RWPE2 (cell line): ENCODE data around the gene MYL2.

Experiments used
- ATAC-seq: fragments of 200-7000 bp; cut with Tn5 transposase; 3 replicates; pipeline ENCODE4 v1.9.1; 2021; ENCODE audit warnings: low read depth
- DNase-seq: peaks from one replicate; pipeline ENCODE4 v3.0.0-alpha.2; 2020; ENCODE audit warnings: low spot score
- H3K27ac ChIP-seq: fragments of 450-650 bp; 2 replicates; pipeline ENCODE4 v1.5.1; 2017; ENCODE audit warnings: mild to moderate bottlenecking; ENCODE audit not compliant: poor library complexity, severe bottlenecking
- H3K27me3 ChIP-seq: fragments of 250-450 bp; sonication (Bioruptor Pico); 2 replicates; pipeline ENCODE4 v1.5.1; 2021; ENCODE audit warnings: mild to moderate bottlenecking, moderate library complexity; ENCODE audit not compliant: insufficient read depth, poor library complexity, severe bottlenecking
- H3K36me3 ChIP-seq: fragments of 250-450 bp; sonication (Bioruptor Pico); 2 replicates; pipeline ENCODE4 v1.5.1; 2020; ENCODE audit warnings: low read depth, mild to moderate bottlenecking, moderate library complexity
- H3K4me1 ChIP-seq: fragments of 250-450 bp; sonication (Bioruptor Pico); 2 replicates; pipeline ENCODE4 v1.5.1; 2021; ENCODE audit warnings: mild to moderate bottlenecking, moderate library complexity; ENCODE audit not compliant: insufficient read depth, poor library complexity, severe bottlenecking
- H3K4me3 ChIP-seq: fragments of 250-450 bp; sonication (Bioruptor Pico); 2 replicates; pipeline ENCODE4 v1.5.1; 2021; ENCODE audit warnings: mild to moderate bottlenecking, moderate library complexity; ENCODE audit not compliant: severe bottlenecking
- H3K9me3 ChIP-seq: fragments of 250-450 bp; sonication (Bioruptor Pico); 2 replicates; pipeline ENCODE4 v1.5.1; 2021; ENCODE audit warnings: mild to moderate bottlenecking, moderate library complexity; ENCODE audit not compliant: severe bottlenecking
- CTCF ChIP-seq: fragments of 450-650 bp; IDR thresholded peaks from one replicate; pipeline ENCODE4 v1.5.1; 2017; ENCODE audit warnings: mild to moderate bottlenecking, moderate library complexity; ENCODE audit not compliant: poor library complexity, severe bottlenecking

MYL2 gene

GRCh38 chr12:110920324-110920910 lies at the start of gene MYL2:
Gene MYL2 (minus strand): TSS chr12:110920579. CDS start chr12:110920529, 50 bp downstream.
- H3K9me3 ChIP-seq: no peaks in the 10 kb centered on the region
- H3K27me3 ChIP-seq: no peaks in the 10 kb centered on the region
- peak within 1 kb of the TSS; percentile 96 for H3K27ac ChIP-seq
- H3K4me3 ChIP-seq: no peak within 1 kb of the TSS
- ATAC-seq (no peak), DNase-seq (no peak)
- no peak for TF ChIP-seq CTCF
- no peaks in the 10 kb centered on the region for H3K36me3 ChIP-seq
- H3K4me1 ChIP-seq: peaks cover 28% of the 10 kb centered on the region

GRCh38 chr12:110966081-110966760 lies 45.8 kb upstream of the MYL2 start:
- Histone ChIP-seq H3K9me3 (no peaks in the 10 kb centered on the region), H3K36me3 (no peaks in the 10 kb centered on the region)

GRCh38 chr12:110965574-110965973 lies 45.2 kb upstream of the MYL2 start:
- ATAC-seq (no peak), DNase-seq (no peak)
- Histone ChIP-seq H3K27me3 (no peaks in the 10 kb centered on the region), H3K9me3 (no peaks in the 10 kb centered on the region), H3K4me1 (no peaks in the 10 kb centered on the region), H3K27ac (no peak overlapping the region), H3K36me3 (no peaks in the 10 kb centered on the region), H3K4me3 (no peak overlapping the region)
- TF ChIP-seq CTCF: no peak

More at GRCh38 chr12:110966081-110966760, 45.8 kb upstream of the MYL2 start:
- no peak for ATAC-seq
- no peak for TF ChIP-seq CTCF
- no peak overlapping the region for H3K27ac ChIP-seq
- H3K4me1 ChIP-seq: no peaks in the 10 kb centered on the region
- no peak for DNase-seq
- no peak overlapping the region for H3K4me3 ChIP-seq
- H3K27me3 ChIP-seq: no peaks in the 10 kb centered on the region

GRCh38 chr12:110960795-110961194 lies 40.4 kb upstream of the MYL2 start:
- Histone ChIP-seq H3K36me3 (no peaks in the 10 kb centered on the region), H3K4me3 (no peak overlapping the region), H3K9me3 (no peaks in the 10 kb centered on the region), H3K27me3 (no peaks in the 10 kb centered on the region), H3K27ac (no peak overlapping the region), H3K4me1 (no peaks in the 10 kb centered on the region)
- DNase-seq (no peak), ATAC-seq (no peak)
- TF ChIP-seq CTCF: no peak

GRCh38 chr12:110957652-110958051 lies 37.3 kb upstream of the MYL2 start:
- no peaks in the 10 kb centered on the region for H3K36me3 ChIP-seq
- H3K27ac ChIP-seq: no peak overlapping the region
- no peaks in the 10 kb centered on the region for H3K9me3 ChIP-seq
- H3K4me1 ChIP-seq: no peaks in the 10 kb centered on the region
- no peak for ATAC-seq
- DNase-seq: no peak
- no peaks in the 10 kb centered on the region for H3K27me3 ChIP-seq
- H3K4me3 ChIP-seq: no peak overlapping the region
- no peak for TF ChIP-seq CTCF
